ENCODE measurements around the gene RAB7B. TPM values are rescaled to one million over a fixed set of nuclear protein-coding genes. Genes with fewer than 3 reads are reported as not detected.

The RAB7B gene
- total and polyA plus RNA-seq, 2 donors: 6.4 to 8.6 TPM

- Histone ChIP-seq H3K27me3 (ENCODE audit: control insufficient read depth in 2 of 2, insufficient read depth in 1 of 2, low read length in 1 of 2) (no peaks in the 10 kb centered on the region), H3K9me3 (ENCODE audit: control insufficient read depth in 2 of 2, insufficient read depth in 1 of 2, low read length in 1 of 2) (peaks cover 0 to 9% of the 10 kb centered on the region in 2 donors), H3K4me1 (ENCODE audit: control insufficient read depth in 2 of 2, insufficient read depth in 2 of 2, low read length in 2 of 2) (peaks cover 25 to 53% of the 10 kb centered on the region in 2 donors), H3K4me3 (ENCODE audit: low read length in 2 of 2) (no peak overlapping the region), H3K27ac (ENCODE audit: low read depth in 1 of 2, low read length in 1 of 2) (peak overlapping the region in 1 of 2 donors; percentile 55), H3K36me3 (ENCODE audit: control insufficient read depth in 2 of 2, insufficient read depth in 2 of 2, low read length in 1 of 2) (no peaks in the 10 kb centered on the region)
- WGBS: 71% methylated on average over 7 of the region's 7 CpGs
- DNase-seq (ENCODE audit: low read depth in 6 of 9, low spot score in 9 of 9): peak in 5 of 9 donors; percentile 59 to 77 (median 61)
These were observed 38.4 kb upstream of the RAB7B start for GRCh38 chr1:206041640-206042039.

- peak overlapping the region in 1 of 2 donors; percentile 91 for H3K27ac ChIP-seq (ENCODE audit: low read depth in 1 of 2, low read length in 1 of 2)
- H3K4me1 ChIP-seq (ENCODE audit: control insufficient read depth in 2 of 2, insufficient read depth in 2 of 2, low read length in 2 of 2): peaks cover 29 to 64% of the 10 kb centered on the region in 2 donors
- no peak overlapping the region for H3K4me3 ChIP-seq (ENCODE audit: low read length in 2 of 2)
- DNase-seq (ENCODE audit: low read depth in 6 of 9, low spot score in 9 of 9): no peak
- 94% methylated on average over 5 of the region's 5 CpGs for WGBS
- H3K27me3 ChIP-seq (ENCODE audit: control insufficient read depth in 2 of 2, insufficient read depth in 1 of 2, low read length in 1 of 2): no peaks in the 10 kb centered on the region
- H3K36me3 ChIP-seq (ENCODE audit: control insufficient read depth in 2 of 2, insufficient read depth in 2 of 2, low read length in 1 of 2): no peaks in the 10 kb centered on the region
- peaks cover 0 to 9% of the 10 kb centered on the region in 2 donors for H3K9me3 ChIP-seq (ENCODE audit: control insufficient read depth in 2 of 2, insufficient read depth in 1 of 2, low read length in 1 of 2)
These were observed 37.1 kb upstream of the RAB7B start for GRCh38 chr1:206040328-206040727.

GRCh38 chr1:206039046-206039973, 36.1 kb upstream of the RAB7B start:
- DNase-seq (ENCODE audit: low read depth in 6 of 9, low spot score in 9 of 9): peak in 2 of 9 donors; percentile 27 to 58

GRCh38 chr1:206037581-206037980, 34.4 kb upstream of the RAB7B start:
- no peaks in the 10 kb centered on the region for H3K27me3 ChIP-seq (ENCODE audit: control insufficient read depth in 2 of 2, insufficient read depth in 1 of 2, low read length in 1 of 2)
- H3K36me3 ChIP-seq (ENCODE audit: control insufficient read depth in 2 of 2, insufficient read depth in 2 of 2, low read length in 1 of 2): no peaks in the 10 kb centered on the region
- no peak overlapping the region for H3K4me3 ChIP-seq (ENCODE audit: low read length in 2 of 2)
- peaks cover 38 to 82% of the 10 kb centered on the region in 2 donors for H3K4me1 ChIP-seq (ENCODE audit: control insufficient read depth in 2 of 2, insufficient read depth in 2 of 2, low read length in 2 of 2)
- peaks cover 0 to 11% of the 10 kb centered on the region in 2 donors for H3K9me3 ChIP-seq (ENCODE audit: control insufficient read depth in 2 of 2, insufficient read depth in 1 of 2, low read length in 1 of 2)
- 96% methylated on average over 9 of the region's 9 CpGs for WGBS
- H3K27ac ChIP-seq (ENCODE audit: low read depth in 1 of 2, low read length in 1 of 2): peak overlapping the region in 1 of 2 donors; percentile 83
- no peak for DNase-seq (ENCODE audit: low read depth in 6 of 9, low spot score in 9 of 9)

More at GRCh38 chr1:206039046-206039973, 36.1 kb upstream of the RAB7B start:
- Histone ChIP-seq H3K4me1 (ENCODE audit: control insufficient read depth in 2 of 2, insufficient read depth in 2 of 2, low read length in 2 of 2) (peaks cover 38 to 75% of the 10 kb centered on the region in 2 donors), H3K27ac (ENCODE audit: low read depth in 1 of 2, low read length in 1 of 2) (peak overlapping the region; percentile 58 to 91), H3K36me3 (ENCODE audit: control insufficient read depth in 2 of 2, insufficient read depth in 2 of 2, low read length in 1 of 2) (no peaks in the 10 kb centered on the region), H3K27me3 (ENCODE audit: control insufficient read depth in 2 of 2, insufficient read depth in 1 of 2, low read length in 1 of 2) (no peaks in the 10 kb centered on the region), H3K4me3 (ENCODE audit: low read length in 2 of 2) (peak overlapping the region in 1 of 2 donors; percentile 14), H3K9me3 (ENCODE audit: control insufficient read depth in 2 of 2, insufficient read depth in 1 of 2, low read length in 1 of 2) (peaks cover 0 to 9% of the 10 kb centered on the region in 2 donors)
- 57% methylated on average over 7 of the region's 7 CpGs for WGBS

GRCh38 chr1:206036663-206037455, 33.7 kb upstream of the RAB7B start:
- Histone ChIP-seq H3K27ac (ENCODE audit: low read depth in 1 of 2, low read length in 1 of 2) (peak overlapping the region; percentile 54 to 83), H3K4me3 (ENCODE audit: low read length in 2 of 2) (peak overlapping the region in 1 of 2 donors; percentile 1), H3K36me3 (ENCODE audit: control insufficient read depth in 2 of 2, insufficient read depth in 2 of 2, low read length in 1 of 2) (no peaks in the 10 kb centered on the region), H3K9me3 (ENCODE audit: control insufficient read depth in 2 of 2, insufficient read depth in 1 of 2, low read length in 1 of 2) (peaks cover 0 to 11% of the 10 kb centered on the region in 2 donors), H3K27me3 (ENCODE audit: control insufficient read depth in 2 of 2, insufficient read depth in 1 of 2, low read length in 1 of 2) (no peaks in the 10 kb centered on the region), H3K4me1 (ENCODE audit: control insufficient read depth in 2 of 2, insufficient read depth in 2 of 2, low read length in 2 of 2) (peaks cover 38 to 84% of the 10 kb centered on the region in 2 donors)
- whole genome bisulfite sequencing: 9% methylated on average over 2 of the region's 2 CpGs
- DNase-seq (ENCODE audit: low read depth in 6 of 9, low spot score in 9 of 9): peak in 4 of 9 donors; percentile 37 to 71 (median 54)

GRCh38 chr1:206035027-206035426, 31.8 kb upstream of the RAB7B start:
- H3K36me3 ChIP-seq (ENCODE audit: control insufficient read depth in 2 of 2, insufficient read depth in 2 of 2, low read length in 1 of 2): no peaks in the 10 kb centered on the region
- 6% methylated on average over 5 of the region's 5 CpGs for whole genome bisulfite sequencing
- no peaks in the 10 kb centered on the region for H3K27me3 ChIP-seq (ENCODE audit: control insufficient read depth in 2 of 2, insufficient read depth in 1 of 2, low read length in 1 of 2)
- H3K9me3 ChIP-seq (ENCODE audit: control insufficient read depth in 2 of 2, insufficient read depth in 1 of 2, low read length in 1 of 2): peaks cover 0 to 3% of the 10 kb centered on the region in 2 donors
- peaks cover 39 to 75% of the 10 kb centered on the region in 2 donors for H3K4me1 ChIP-seq (ENCODE audit: control insufficient read depth in 2 of 2, insufficient read depth in 2 of 2, low read length in 2 of 2)
- H3K4me3 ChIP-seq (ENCODE audit: low read length in 2 of 2): peak overlapping the region; percentile 50 to 53
- H3K27ac ChIP-seq (ENCODE audit: low read depth in 1 of 2, low read length in 1 of 2): peak overlapping the region in 1 of 2 donors; percentile 75
- peak in 5 of 9 donors; percentile 54 to 81 (median 60) for DNase-seq (ENCODE audit: low read depth in 6 of 9, low spot score in 9 of 9)

GRCh38 chr1:206032380-206033140, 29.4 kb upstream of the RAB7B start:
- no peaks in the 10 kb centered on the region for H3K36me3 ChIP-seq (ENCODE audit: control insufficient read depth in 2 of 2, insufficient read depth in 2 of 2, low read length in 1 of 2)
- peaks cover 29 to 51% of the 10 kb centered on the region in 2 donors for H3K4me1 ChIP-seq (ENCODE audit: control insufficient read depth in 2 of 2, insufficient read depth in 2 of 2, low read length in 2 of 2)
- no peak for DNase-seq (ENCODE audit: low read depth in 6 of 9, low spot score in 9 of 9)
- peaks cover 0 to 3% of the 10 kb centered on the region in 2 donors for H3K9me3 ChIP-seq (ENCODE audit: control insufficient read depth in 2 of 2, insufficient read depth in 1 of 2, low read length in 1 of 2)
- H3K4me3 ChIP-seq (ENCODE audit: low read length in 2 of 2): no peak overlapping the region
- no peaks in the 10 kb centered on the region for H3K27me3 ChIP-seq (ENCODE audit: control insufficient read depth in 2 of 2, insufficient read depth in 1 of 2, low read length in 1 of 2)
- WGBS: 96% methylated on average over 5 of the region's 5 CpGs
- no peak overlapping the region for H3K27ac ChIP-seq (ENCODE audit: low read depth in 1 of 2, low read length in 1 of 2)

- 4% methylated on average over 4 of the region's 4 CpGs for WGBS
- no peaks in the 10 kb centered on the region for H3K27me3 ChIP-seq (ENCODE audit: control insufficient read depth in 2 of 2, insufficient read depth in 1 of 2, low read length in 1 of 2)
- peak in 6 of 9 donors; percentile 72 to 91 (median 82) for DNase-seq (ENCODE audit: low read depth in 6 of 9, low spot score in 9 of 9)
- no peaks in the 10 kb centered on the region for H3K36me3 ChIP-seq (ENCODE audit: control insufficient read depth in 2 of 2, insufficient read depth in 2 of 2, low read length in 1 of 2)
- H3K9me3 ChIP-seq (ENCODE audit: control insufficient read depth in 2 of 2, insufficient read depth in 1 of 2, low read length in 1 of 2): peaks cover 0 to 3% of the 10 kb centered on the region in 2 donors
- no peak overlapping the region for H3K4me3 ChIP-seq (ENCODE audit: low read length in 2 of 2)
- peak overlapping the region in 1 of 2 donors; percentile 20 for H3K27ac ChIP-seq (ENCODE audit: low read depth in 1 of 2, low read length in 1 of 2)
- peaks cover 19 to 33% of the 10 kb centered on the region in 2 donors for H3K4me1 ChIP-seq (ENCODE audit: control insufficient read depth in 2 of 2, insufficient read depth in 2 of 2, low read length in 2 of 2)
These were observed 27.5 kb upstream of the RAB7B start for GRCh38 chr1:206030714-206031113.
